ENCODE results near the gene PEDS1. TPM values are rescaled to one million over a fixed set of nuclear protein-coding genes. Genes with fewer than 3 reads are reported as not detected.

PEDS1 gene
- polyA plus RNA-seq, 1 donor from 2014 or later: 10.0 TPM

GRCh38 chr20:50121858-50122271 is 31.7 kb downstream of the PEDS1 start:
- no peak overlapping the region for H3K27ac ChIP-seq (ENCODE audit: low read length)
- TF ChIP-seq RAD21 (conservative IDR thresholded peaks at IDR 0.05): no peak

GRCh38 chr20:50120935-50121693 is 32.4 kb downstream of the PEDS1 start:
- Histone ChIP-seq H3K79me2 (replicated peaks; ENCODE audit: insufficient read depth, low read length) (no peaks in the 10 kb centered on the region), H4K20me1 (ENCODE audit: insufficient read depth) (no peaks in the 10 kb centered on the region), H3K9ac (ENCODE audit: low read length) (no peak overlapping the region), H3K27ac (ENCODE audit: low read length) (no peak overlapping the region), H3K4me3 (ENCODE audit: low read length) (no peak overlapping the region), H3K9me3 (ENCODE audit: low read length) (no peaks in the 10 kb centered on the region), H3K27me3 (ENCODE audit: insufficient read depth, low read depth, low read length) (no peaks in the 10 kb centered on the region), H3K9me2 (ENCODE audit: insufficient read depth, low read length) (no peaks in the 10 kb centered on the region), H3F3A (ENCODE audit: insufficient read depth, low read length, poor library complexity, severe bottlenecking) (no peaks in the 10 kb centered on the region), H2AFZ (ENCODE audit: low read depth, low read length) (no peak overlapping the region), H3K36me3 (ENCODE audit: insufficient read depth, low read length) (peaks cover 4% of the 10 kb centered on the region), H3K4me2 (ENCODE audit: low read length) (no peak overlapping the region)
- TF ChIP-seq SMC3 (conservative IDR thresholded peaks at IDR 0.05; ENCODE audit: poor library complexity): peak; percentile 48
- no peak for TF ChIP-seq EZH2 (IDR thresholded peaks at IDR 0.05; ENCODE audit: borderline replicate concordance, insufficient read depth, low read length, poor library complexity, severe bottlenecking)
- no peak for TF ChIP-seq MXI1 (conservative IDR thresholded peaks at IDR 0.05; ENCODE audit: poor library complexity, severe bottlenecking)
- peak; percentile 47 for TF ChIP-seq RAD21 (conservative IDR thresholded peaks at IDR 0.05)
- peak; percentile 54 for TF ChIP-seq CTCF (IDR thresholded peaks at IDR 0.05; ENCODE audit: poor library complexity, severe bottlenecking)

More at GRCh38 chr20:50121858-50122271, 31.7 kb downstream of the PEDS1 start:
- Histone ChIP-seq H3F3A (ENCODE audit: insufficient read depth, low read length, poor library complexity, severe bottlenecking) (no peaks in the 10 kb centered on the region), H2AFZ (ENCODE audit: low read depth, low read length) (no peak overlapping the region), H3K9me2 (ENCODE audit: insufficient read depth, low read length) (no peaks in the 10 kb centered on the region), H3K36me3 (ENCODE audit: insufficient read depth, low read length) (peaks cover 4% of the 10 kb centered on the region), H3K79me2 (replicated peaks; ENCODE audit: insufficient read depth, low read length) (no peaks in the 10 kb centered on the region), H3K4me3 (ENCODE audit: low read length) (no peak overlapping the region), H3K9me3 (ENCODE audit: low read length) (no peaks in the 10 kb centered on the region), H3K4me2 (ENCODE audit: low read length) (no peak overlapping the region), H4K20me1 (ENCODE audit: insufficient read depth) (no peaks in the 10 kb centered on the region), H3K9ac (ENCODE audit: low read length) (no peak overlapping the region), H3K27me3 (ENCODE audit: insufficient read depth, low read depth, low read length) (no peaks in the 10 kb centered on the region)

- TF ChIP-seq CTCF (IDR thresholded peaks at IDR 0.05; ENCODE audit: poor library complexity, severe bottlenecking) (no peak), SMC3 (conservative IDR thresholded peaks at IDR 0.05; ENCODE audit: poor library complexity) (no peak), RAD21 (conservative IDR thresholded peaks at IDR 0.05) (no peak), MXI1 (conservative IDR thresholded peaks at IDR 0.05; ENCODE audit: poor library complexity, severe bottlenecking) (no peak), EP300 (conservative IDR thresholded peaks at IDR 0.05; ENCODE audit: poor library complexity, severe bottlenecking) (no peak), EZH2 (IDR thresholded peaks at IDR 0.05; ENCODE audit: borderline replicate concordance, insufficient read depth, low read length, poor library complexity, severe bottlenecking) (no peak), REST (IDR thresholded peaks at IDR 0.05; ENCODE audit: borderline replicate concordance) (no peak), POLR2AphosphoS5 (IDR thresholded peaks at IDR 0.05) (no peak), TAF1 (IDR thresholded peaks at IDR 0.05; ENCODE audit: low read depth) (no peak)
- Histone ChIP-seq H3K27ac (ENCODE audit: low read length) (no peak overlapping the region), H3K9ac (ENCODE audit: low read length) (no peak overlapping the region), H3K4me2 (ENCODE audit: low read length) (no peak overlapping the region), H3K27me3 (ENCODE audit: insufficient read depth, low read depth, low read length) (no peaks in the 10 kb centered on the region), H4K20me1 (ENCODE audit: insufficient read depth) (no peaks in the 10 kb centered on the region), H3K4me3 (ENCODE audit: low read length) (no peak overlapping the region), H3K79me2 (replicated peaks; ENCODE audit: insufficient read depth, low read length) (peaks cover 13% of the 10 kb centered on the region), H3K9me3 (ENCODE audit: low read length) (no peaks in the 10 kb centered on the region), H3K9me2 (ENCODE audit: insufficient read depth, low read length) (no peaks in the 10 kb centered on the region), H3F3A (ENCODE audit: insufficient read depth, low read length, poor library complexity, severe bottlenecking) (no peaks in the 10 kb centered on the region), H3K36me3 (ENCODE audit: insufficient read depth, low read length) (no peaks in the 10 kb centered on the region), H2AFZ (ENCODE audit: low read depth, low read length) (no peak overlapping the region)
These were observed 35.3 kb downstream of the PEDS1 start for GRCh38 chr20:50118203-50118602.
